Measurements from ENCODE around the gene OPHN1.

GRCh38 chrX:68424719-68425118, 8.6 kb downstream of the OPHN1 start:
- TF ChIP-seq CTCF (conservative IDR thresholded peaks at IDR 0.05), result no peak
- TF ChIP-seq ZFX (IDR thresholded peaks at IDR 0.05), result no peak

Measured in C4-2B (cell line).